CD4-positive, alpha-beta T cell treated with Interleukin-17A for 4 hours (primary cell): ENCODE data around the gene TMEM175.
"Not testable (repeated sequence)": the region's sequence is repeated elsewhere in the genome, so short reads cannot be mapped to it uniquely, and the experiment has no call there.

Experiments used
- DNase-seq: peaks from one replicate; pipeline ENCODE4 v3.0.0-alpha.2; 2020; ENCODE audit warnings: mixed read lengths

The TMEM175 gene

DNA sequence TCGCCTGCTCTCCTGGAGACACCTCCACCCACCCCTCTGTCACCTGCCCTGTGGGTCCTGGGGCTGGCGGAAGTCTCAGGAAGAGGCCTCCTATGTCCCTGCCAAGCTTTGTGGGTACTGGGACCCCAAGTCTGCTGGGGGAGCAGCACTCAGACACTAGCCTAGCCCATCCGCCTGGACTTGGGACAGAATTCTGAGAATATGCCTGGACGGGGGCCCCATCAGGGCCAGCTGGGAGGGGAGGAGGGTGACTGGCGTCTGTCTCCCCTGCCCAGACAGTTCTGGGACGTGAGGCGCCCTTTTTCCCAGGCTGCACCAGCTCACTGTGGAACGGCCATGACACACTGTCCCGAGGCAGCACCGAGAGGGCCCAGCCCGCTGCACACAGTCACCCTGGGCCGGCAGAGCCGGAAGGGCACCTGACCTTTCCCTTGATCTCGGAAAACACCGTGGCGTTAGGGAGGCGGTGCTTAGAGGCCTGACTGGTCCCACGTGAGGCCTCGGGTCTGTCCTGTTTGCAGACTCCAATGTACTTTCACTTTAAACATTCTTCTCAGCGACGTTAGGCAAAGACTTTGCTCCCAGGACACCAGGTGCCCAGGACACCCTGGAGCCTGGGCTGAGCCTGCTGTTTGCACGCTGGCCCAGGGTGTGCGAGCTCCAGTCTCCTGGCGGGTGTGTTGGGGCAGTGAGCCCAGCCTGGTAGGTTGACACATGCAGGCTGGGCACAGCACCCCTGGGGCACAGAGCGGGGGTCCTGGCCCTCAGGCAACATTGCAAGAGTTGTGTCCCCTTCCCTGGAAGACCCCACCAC lies 60.2 kb downstream of the TMEM175 start:
- DNase-seq: no peak

DNA sequence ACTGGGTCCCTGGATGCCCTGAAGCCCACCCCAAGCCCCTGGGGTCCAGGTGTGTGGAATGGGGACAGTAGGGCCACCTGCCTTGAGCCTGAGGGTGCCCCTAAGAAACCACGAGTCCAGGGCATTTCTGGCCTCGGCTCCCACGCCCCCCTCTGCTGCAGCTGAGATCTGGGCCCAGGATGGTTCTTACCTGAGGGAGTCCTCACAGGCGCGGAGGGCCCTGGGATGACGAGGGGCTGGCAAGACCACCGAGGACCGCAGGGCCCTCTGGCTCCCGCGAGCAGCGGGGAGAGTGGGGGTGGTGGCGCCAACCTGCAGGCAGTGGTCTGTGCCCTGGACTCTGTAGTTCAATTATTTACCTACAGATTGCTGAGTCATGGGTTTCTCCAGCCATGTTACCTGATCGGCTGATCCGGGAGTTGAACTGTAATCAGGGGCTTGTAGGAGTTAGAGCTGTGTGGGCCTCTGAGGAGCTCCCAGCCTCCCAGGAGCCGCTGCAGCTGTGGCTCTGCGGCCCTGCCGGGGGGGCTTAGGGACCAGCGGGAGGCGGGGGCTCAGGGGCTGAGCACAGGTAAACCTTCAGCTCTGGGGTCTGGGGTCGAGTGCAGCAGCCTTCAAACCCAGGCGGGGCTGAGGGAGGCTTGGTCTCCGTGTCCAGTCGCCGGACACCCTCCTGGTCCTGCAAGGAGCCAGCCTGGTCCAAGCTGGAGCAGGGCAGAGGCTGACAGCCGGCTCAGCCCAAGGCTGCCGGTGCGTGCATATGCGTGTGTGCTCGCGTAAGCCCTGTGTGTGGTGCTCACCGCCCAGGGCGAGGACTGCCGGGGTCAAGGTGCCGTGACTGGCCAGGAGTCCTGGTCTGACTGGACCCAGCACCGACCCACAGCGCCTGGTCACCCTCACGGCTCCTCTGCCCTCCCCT lies 61.1 kb downstream of the TMEM175 start, which contains the start of gene SLC26A1:
SLC26A1 (minus strand) TSS at position 294 of the 919 bp plus-strand sequence. CDS start 1,701 bp downstream, outside the sequence.
- DNase-seq: no peak

DNA sequence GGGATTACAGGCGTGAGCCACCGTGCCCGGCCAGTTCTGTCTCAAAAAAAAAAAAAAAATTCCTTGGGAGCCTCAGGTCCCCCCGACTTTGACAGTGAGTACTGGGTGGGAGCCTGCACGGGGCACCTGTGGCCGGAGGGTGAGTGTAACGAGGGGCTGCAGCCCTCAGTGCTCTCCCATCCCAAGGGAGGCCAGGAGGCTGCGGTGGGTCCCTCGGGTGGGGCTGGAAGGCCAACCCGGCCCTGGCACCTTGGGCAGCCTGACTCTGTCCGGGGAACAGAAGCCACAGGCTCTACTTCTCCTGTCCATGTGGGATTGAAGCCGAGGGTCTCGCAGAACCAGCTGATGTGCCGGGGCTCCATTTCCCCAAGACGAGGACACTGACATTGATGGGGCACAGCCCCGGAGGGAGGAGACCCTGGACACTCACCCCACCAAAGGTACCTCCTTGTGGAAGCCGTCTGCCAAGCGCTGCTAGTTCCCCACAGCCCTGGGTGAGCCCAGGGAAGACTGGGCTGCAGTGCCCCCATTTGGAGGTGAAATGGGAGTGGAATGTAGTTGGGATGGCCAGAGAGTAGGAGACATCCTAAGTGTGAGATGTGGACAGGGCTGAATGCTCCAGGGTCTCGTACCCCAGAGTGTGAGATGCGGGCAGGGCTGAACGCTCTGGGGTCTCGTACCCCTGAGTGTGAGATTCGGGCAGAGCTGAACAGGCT lies 63.2 kb downstream of the TMEM175 start:
- no peak for DNase-seq

DNA sequence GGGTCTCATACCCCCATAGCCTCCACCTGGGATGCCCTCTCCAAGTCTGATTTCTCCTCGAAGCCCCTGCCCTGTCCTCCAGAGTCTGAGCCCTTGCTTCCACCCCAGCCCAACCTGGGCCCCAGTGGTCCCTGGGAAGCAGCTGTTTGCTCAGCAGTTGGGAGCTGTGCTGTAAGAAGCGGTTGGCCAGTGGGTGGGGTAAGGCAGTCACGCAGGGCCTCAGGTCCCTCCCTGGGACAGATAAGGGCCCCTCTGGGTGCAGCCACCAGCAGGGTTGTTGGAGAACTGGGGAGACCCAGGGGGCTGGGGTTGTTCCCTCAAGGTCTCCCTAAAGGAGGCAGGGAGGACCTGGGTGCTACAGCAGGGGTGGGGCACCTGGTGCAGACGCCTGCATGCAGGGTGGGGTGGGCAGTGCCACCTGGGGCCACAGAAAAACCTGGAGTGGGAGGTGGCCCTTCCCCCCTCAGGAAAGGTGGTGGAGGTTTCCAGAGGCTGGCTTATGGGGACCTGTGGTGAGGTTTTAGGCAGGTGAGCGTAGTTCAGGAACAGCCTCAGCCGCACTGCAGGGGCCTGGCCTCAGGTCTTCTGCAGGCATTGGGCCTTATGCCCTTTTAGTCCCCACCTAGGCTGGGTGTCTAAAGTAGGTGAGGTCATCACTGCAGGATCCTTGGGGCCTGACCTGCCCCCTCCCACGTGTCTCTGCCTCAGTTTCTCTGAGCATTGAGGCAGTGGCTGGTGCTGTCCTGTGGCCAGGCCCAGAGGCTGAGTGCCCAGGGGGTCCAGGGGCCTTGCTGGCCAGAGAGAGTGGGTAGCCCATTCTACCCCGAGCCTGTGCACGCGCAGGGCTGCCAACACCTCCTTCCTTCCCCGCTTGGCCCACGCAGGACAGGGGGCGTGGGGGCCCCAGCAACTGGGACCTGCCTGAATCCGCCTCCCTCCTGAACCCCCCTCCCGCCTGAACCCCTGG lies 64.1 kb downstream of the TMEM175 start:
- DNase-seq: no peak

- no peak for DNase-seq
These were observed 64.7 kb downstream of the TMEM175 start for GRCh38 chr4:996997-997374.

GRCh38 chr4:997375-998071 lies 65.3 kb downstream of the TMEM175 start:
- DNase-seq: no peak

- DNase-seq: no peak
These were observed 65.9 kb downstream of the TMEM175 start for GRCh38 chr4:998096-998691.

- not testable (repeated sequence) for DNase-seq
These were observed 67.1 kb downstream of the TMEM175 start for GRCh38 chr4:999240-999863.

- no peak for DNase-seq
These were observed 67.7 kb downstream of the TMEM175 start for GRCh38 chr4:999882-1000425.

DNA sequence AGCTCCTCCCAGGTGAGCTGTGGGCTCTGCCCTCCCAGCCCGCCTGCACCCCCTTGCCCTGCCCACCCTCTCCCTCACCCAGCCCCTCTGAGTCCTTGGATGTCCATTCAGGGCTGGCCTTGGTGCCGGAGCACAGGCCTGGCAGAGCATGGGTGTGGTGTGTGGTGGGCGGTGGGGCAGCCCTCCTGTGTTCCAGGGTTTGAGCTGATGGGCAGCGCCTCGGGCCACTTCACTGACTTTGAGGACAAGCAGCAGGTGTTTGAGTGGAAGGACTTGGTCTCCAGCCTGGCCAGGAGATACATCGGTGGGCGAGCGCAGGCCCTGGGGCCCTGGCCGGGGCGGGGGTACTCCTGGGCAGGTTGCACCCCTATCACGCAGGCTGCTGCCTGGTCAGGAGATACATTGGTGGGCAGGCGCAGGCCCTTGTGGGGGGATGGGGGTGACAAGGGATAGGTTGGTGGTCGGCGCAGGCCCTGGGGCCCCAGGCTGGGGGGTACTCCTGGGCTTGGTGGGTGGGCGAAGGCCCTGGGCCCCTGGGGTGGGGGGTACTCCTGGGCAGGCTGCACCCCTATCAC lies 68.5 kb downstream of the TMEM175 start:
- no peak for DNase-seq

- no peak for DNase-seq
These were observed 69.4 kb downstream of the TMEM175 start for GRCh38 chr4:1001561-1002130.

GRCh38 chr4:1002131-1002630 lies 69.9 kb downstream of the TMEM175 start:
- no peak for DNase-seq

DNA sequence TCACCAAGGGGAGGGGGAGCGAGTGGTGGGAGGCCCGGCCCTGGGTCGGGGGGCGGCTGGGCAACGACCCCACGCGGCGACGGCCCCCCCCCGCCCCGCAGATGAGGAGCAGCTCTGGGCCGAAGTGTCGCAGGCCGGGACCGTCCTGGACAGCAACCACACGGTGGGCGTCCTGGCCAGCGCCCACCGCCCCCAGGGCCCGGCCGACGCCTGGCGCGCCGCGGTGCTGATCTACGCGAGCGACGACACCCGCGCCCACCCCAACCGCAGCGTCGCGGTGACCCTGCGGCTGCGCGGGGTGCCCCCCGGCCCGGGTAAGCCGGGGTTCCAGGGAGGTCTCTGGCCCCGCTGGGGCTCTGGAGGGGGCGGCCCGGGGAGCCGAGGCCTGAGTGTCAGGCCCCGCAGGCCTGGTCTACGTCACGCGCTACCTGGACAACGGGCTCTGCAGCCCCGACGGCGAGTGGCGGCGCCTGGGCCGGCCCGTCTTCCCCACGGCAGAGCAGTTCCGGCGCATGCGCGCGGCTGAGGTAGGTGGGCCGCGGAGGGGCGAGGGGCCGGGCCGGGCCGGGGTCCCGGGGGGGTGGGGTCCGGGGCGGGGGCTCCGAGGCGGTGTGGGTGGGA lies 70.5 kb downstream of the TMEM175 start:
- DNase-seq: no peak

GRCh38 chr4:1003271-1004070 lies 71.2 kb downstream of the TMEM175 start:
- no peak for DNase-seq

GRCh38 chr4:1004071-1004418 lies 71.8 kb downstream of the TMEM175 start:
- no peak for DNase-seq

DNA sequence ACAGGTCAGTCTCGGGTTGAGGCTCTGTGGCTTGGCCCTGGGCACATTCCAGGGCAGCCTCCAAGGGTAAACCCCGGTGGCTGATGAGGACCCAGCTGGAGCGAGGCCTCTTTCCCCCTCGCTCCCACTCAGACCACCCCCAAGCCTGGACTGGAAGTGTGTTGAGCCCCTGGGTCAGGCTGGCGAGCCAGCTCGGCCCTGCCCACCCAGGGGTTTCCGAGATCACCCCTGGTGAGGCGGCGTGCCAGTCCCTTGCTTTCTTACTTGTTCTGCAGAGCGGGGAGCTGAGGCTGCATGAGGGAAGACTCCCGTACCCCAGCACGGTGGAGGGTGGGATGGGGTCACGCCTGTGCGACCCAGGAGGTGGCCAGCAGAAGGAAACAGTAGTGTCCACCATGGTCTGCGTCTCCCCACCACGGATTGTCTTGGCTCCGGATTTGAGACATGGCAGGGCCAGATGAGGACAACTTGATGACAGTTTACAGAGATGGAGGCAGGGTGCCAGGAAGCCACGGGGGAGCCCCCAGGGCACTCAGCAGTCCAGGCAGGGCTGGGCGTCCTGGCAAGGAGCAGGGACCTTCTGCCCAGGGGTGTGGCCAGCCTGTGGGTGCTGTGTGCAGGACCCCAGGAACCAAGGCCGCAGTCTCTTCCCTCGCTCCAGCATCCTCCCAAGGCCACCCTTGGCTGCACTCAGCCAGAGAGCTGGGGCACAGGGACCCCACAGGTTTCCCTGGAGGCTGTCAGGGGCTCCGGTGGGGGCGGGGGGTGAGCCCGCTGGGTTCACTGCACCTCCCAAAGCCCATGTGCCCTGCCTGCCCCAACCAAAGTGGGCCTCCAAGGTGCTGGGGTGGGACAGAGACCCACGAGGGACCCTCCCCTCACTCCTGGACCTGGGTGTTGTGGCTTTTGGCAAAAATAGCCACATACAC lies 72.6 kb downstream of the TMEM175 start:
- no peak for DNase-seq

GRCh38 chr4:1006856-1007255 lies 74.6 kb downstream of the TMEM175 start:
- DNase-seq: no peak
